NCI-H748 (cell line): ENCODE measurements around the gene EME1.
"Not testable (repeated sequence)": the region's sequence is repeated elsewhere in the genome, so short reads cannot be mapped to it uniquely, and the experiment has no call there.

ENCODE experiments used
- DNase-seq: peaks from one replicate; lab custom pipeline; 2025; ENCODE audit not compliant: unreplicated experiment; lab: John Stamatoyannopoulos, UW

The EME1 gene

DNA sequence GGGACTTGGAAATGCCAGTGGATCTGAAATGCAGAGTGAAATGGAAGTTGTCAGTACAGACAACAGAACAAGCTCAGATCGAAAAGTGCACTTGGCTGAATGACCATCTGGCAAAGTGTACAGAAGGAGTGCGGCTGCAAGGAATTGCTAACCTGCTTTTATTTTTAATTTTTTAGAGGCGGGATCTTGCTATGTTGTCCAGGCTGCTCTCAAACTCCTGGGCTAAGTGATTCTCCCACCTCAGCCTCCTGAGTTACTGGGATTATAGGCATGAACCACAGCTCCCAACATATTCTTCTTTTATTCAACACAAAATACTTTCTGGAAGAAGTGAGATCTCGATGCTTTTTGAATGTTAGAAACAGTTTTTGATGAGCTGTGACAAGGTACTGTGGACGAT lies 20.7 kb downstream of the EME1 start:
- no peak for DNase-seq

- DNase-seq, result no peak
Measured at GRCh38 chr17:50394711-50395110, 21.7 kb downstream of the EME1 start.

- DNase-seq, result peak; percentile 58
Measured at GRCh38 chr17:50396261-50397110, 23.5 kb downstream of the EME1 start.

DNA sequence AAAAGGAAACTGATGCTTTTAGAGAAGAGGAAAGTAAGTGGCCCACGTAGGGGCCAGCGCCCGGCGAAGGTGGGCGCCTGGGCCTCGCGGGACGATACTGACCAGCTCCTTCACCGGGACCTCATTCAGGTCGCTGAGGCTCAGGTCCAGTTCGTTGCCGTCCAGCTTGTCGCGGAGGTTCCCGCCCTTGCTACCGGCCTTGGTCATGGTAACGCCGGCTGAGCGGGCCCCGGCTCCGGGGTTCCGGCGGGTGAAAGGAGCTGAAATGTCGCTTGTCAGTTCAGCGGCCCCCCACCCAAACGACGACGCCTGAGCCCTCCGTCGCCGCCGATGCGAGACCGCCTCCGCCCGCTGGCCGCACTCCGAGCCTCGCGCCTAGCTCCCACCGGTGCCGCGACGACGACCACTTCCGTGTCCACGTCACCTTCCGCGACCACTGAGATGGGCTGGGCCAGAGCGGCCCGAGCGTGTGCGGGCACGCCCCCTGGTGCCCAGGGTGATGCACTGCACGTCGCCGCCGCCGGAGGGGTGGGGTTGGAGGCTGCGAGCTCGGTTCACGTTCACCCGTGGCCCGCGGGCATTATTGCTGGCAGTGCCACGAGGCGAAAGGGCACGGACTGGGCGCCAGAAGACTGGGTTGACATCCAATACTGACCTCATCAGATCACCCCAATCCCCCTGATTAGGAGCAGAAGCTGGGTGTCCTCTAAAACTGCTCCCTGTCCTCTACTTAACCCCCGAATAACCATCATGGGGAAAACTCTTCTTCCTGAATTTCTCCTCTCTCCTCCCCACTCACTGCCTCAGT lies 24.3 kb downstream of the EME1 start, which contains the start of gene LRRC59:
TSS of gene LRRC59 (minus strand) at position 413 of the 808 bp plus-strand sequence. CDS start at position 207, 206 bp downstream.
- peak; percentile 82 for DNase-seq

GRCh38 chr17:50397919-50398285 lies 24.9 kb downstream of the EME1 start:
- DNase-seq, result peak; percentile 7

DNA sequence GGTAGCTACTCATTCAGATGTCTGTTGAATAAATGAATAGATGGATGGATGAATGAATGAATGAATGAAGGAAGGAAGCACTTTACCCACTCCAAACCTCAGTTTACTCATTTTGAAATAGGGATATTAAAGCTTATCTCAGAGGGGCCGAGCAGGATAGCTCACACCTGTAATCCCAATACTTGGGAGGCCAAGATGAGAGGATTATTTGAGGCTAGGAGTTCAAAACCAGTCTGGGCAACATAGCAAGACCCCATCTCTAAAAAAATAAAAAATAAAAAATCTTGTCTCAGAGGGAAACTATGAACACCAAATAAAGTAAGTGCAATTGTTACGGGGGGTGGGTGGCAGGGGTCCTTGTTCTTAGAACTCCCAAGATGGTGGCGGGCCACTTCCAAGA lies 25.6 kb downstream of the EME1 start:
- DNase-seq, result not testable (repeated sequence)

DNA sequence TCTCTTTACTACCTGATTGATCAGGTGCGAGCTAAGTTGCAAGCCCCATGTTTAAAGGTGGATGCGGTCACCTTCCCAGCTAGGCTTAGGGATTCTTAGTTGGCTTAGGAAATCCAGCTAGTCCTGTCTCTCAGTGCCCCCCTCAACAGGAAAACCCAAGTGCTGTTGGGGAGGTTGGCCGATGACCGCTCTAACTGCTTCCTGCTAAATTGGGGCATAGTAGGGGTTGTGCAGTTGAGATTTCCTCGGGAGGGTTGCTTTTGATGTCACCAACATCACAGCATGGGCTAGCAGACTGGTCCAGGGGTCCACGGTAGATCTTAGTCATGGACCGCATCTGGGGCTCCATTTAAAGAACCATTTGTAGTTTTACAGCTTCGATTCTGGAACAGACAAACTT lies 26.6 kb downstream of the EME1 start:
- not testable (repeated sequence) for DNase-seq

- not testable (repeated sequence) for DNase-seq
Measured at GRCh38 chr17:50405351-50405750, 32.3 kb downstream of the EME1 start.

GRCh38 chr17:50406578-50406977 lies 33.5 kb downstream of the EME1 start:
- DNase-seq, result no peak

DNA sequence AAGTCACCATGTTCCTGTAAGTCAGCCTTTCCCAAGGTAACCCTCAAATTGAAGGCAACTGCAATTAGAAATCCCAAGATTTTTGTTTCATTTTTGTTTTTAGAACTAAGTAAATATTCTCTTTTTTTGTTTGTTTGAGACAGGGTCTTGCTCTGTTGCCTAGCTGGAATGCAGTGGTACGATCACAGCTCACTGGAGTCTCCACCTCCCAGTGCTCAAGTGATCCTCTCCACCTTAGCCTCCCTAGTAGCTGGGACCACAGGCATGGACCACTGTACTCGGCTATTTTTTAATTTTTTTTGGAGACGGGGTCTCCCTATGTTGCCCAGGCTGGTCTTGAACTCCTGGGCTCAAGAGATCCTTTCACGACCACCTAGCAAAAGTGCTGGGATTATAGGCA lies 34.9 kb downstream of the EME1 start:
- DNase-seq, result no peak

- DNase-seq, result no peak
Measured at GRCh38 chr17:50412188-50412732, 39.2 kb downstream of the EME1 start.

- DNase-seq, result no peak
Measured at GRCh38 chr17:50414808-50415207, 41.8 kb downstream of the EME1 start.

DNA sequence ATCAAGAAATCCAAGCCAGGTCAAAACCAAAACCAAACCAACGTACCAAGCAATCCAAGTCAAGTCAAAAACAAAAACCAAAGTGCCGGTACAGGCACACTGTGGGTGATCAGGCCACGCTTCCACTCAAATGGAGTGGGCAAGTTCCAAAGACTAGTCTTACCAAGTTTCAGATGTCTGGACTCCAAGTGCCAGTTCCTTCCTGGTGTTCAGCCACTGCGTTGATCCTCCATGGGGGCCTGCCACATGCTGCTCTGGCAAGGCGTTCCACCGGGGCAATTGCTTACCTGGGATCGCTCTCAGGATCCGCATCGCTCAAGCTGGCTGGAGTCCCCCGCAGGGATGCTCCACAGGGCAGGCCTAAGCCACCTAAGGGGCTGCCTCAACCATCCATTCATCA lies 46.5 kb downstream of the EME1 start:
- not testable (repeated sequence) for DNase-seq

DNA sequence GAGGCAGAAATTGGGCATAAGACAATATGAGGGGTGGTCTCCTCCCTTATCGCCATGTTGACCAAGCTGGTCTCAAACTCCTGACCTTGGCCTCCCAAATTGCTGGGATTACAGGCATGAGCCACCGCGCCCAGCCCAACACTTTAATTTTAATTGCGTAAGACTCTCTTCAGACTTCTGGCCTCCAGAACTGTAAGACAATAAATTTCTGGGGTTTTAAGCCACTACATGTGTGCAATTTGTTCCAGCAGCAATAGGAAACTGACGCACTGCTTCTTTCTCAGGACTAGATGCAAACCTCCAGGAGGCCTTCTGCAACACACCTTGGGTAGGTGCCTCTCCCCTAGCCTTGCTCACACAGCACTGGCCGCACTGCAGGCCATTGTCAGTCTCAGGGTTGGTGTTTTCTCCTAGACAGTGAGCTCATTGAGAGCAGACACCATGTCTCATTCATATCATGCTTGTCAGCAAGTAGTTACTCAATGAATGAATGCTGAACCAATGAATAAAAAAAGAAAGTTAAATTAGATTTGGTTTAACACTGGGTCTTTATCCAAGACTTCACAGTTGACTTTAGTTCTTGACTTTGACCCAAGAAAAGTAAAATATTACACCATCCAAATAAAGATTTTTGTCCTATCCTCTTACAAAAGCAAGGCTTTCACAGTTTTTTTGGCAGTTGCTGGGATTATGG lies 47.5 kb downstream of the EME1 start:
- no peak for DNase-seq

GRCh38 chr17:50421308-50422051 lies 48.5 kb downstream of the EME1 start:
- no peak for DNase-seq

- no peak for DNase-seq
Measured at GRCh38 chr17:50422738-50423137, 49.7 kb downstream of the EME1 start.

- peak; percentile 51 for DNase-seq
Measured at GRCh38 chr17:50423553-50424159, 50.6 kb downstream of the EME1 start.

GRCh38 chr17:50424246-50424995 lies 51.4 kb downstream of the EME1 start:
- DNase-seq, result no peak

GRCh38 chr17:50424996-50425681 lies 52.1 kb downstream of the EME1 start:
- DNase-seq, result no peak
